HK-2 (cell line): ENCODE measurements around the gene PYY.

Source experiments
- DNase-seq: peaks from one replicate; pipeline ENCODE4 v3.0.0-alpha.2; 2018; ENCODE audit not compliant: unreplicated experiment

The PYY gene

DNA sequence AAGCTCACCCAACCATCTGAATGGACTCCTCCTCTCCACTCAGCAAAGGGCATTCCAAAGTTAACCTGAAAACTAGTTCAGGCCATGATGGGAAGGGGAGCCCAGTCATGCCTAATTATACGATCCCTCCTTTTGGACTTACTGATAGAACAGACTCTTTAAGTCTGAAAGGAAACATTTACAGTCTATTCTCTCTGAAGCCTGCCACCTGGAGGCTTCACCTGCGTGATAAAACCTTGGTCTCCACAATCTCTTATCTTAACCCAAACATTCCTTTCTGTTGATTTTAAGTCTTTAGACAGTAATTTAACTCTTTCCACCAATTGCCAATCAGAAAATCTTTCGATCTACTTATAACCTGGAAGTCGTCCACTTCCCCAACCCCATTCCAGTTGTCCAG, 37.4 kb downstream of the PYY start:
- DNase-seq = no peak

GRCh38 chr17:43915559-43915958, 38.2 kb downstream of the PYY start:
- no peak for DNase-seq

GRCh38 chr17:43914451-43914850, 39.3 kb downstream of the PYY start:
- no peak for DNase-seq

GRCh38 chr17:43913584-43913983, 40.2 kb downstream of the PYY start:
- DNase-seq = no peak

DNA sequence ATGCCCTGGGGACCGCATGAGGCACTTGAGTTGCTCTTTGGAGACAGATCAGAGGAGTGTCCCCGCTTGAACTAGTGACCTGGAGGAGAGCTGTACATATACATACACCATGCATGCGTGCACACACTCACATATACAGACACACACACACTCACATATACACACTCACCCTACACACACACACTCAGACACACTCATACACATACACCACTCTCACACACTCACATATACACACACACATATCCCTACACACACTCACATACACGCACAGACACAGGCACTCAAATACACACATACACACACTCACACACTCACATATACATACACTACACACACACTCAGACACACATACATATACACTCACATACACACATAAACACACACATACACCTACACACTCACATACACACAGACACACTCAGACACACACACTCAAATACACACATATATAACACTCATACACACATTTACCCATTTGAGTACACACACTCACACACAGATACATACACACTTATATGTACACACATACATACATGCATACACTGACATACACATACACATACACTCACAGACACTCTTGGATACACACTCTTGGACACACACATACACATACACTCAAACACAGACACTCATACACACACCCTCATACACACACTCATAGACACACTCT, 41.0 kb downstream of the PYY start:
- no peak for DNase-seq

GRCh38 chr17:43911904-43912303, 41.8 kb downstream of the PYY start:
- DNase-seq = no peak

DNA sequence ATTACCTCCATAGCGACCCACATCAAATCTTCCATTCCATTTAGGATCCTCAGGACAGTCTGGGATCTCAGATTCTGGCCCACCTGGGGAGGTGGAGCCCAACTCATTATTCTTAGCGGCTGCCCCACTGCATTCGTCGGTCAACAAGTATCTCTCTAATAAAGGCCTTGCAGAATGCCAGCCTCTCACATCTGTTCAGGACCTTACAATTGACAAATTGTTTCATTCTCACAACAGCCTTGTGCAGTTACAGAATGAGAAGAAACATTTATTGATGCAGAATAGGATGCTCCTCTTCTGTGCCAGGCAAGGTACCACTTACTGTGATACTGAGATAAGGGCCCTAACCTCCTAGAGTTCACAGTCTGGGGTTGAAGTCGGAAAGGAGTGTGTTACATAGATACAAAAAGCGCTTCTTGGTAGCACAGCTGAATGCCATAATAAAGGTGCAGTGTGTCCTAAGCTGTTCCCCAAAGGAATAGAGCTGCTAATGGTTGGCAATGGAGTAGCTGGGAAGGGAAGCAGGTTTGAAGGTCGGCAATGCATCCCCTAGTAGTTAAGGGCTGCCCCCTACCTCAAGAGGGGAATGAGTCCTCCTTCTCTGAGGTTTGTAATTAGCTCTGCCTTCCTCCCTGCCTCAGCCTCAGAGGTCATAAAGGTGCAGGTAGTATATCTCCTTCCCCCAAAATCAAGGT, 44.1 kb downstream of the PYY start:
- DNase-seq = no peak

GRCh38 chr17:43907998-43908721, 45.6 kb downstream of the PYY start:
- peak; percentile 24 for DNase-seq

GRCh38 chr17:43907425-43907981, 46.2 kb downstream of the PYY start, which contains the start of gene MPP2:
MPP2 (minus strand) TSS chr17:43907536; CDS start chr17:43904460, 3,076 bp downstream.
- DNase-seq = peak; percentile 65

DNA sequence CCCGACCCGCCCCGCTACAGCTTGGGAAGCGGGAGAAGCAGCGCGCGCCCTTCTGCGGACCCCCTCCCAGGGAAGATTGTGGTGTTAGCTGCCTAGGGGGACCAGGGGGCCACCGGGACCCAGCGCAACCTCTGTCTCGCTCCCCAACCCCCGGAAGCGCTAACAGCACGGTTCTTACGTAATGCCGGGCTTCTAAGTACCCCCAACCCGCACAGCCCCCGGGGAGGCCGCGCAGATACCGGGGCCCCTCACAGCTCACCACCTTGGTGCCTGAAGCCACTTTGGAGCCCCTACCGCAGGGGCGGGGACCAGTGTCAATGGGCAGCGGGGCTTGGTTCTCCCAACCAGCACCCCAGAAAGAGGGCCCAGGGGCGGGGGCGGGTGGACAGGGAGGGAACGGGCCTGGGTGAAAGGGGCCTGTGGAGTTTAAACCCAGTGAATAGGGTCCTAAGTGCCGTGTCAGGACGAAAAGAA, 46.8 kb downstream of the PYY start:
- no peak for DNase-seq

DNA sequence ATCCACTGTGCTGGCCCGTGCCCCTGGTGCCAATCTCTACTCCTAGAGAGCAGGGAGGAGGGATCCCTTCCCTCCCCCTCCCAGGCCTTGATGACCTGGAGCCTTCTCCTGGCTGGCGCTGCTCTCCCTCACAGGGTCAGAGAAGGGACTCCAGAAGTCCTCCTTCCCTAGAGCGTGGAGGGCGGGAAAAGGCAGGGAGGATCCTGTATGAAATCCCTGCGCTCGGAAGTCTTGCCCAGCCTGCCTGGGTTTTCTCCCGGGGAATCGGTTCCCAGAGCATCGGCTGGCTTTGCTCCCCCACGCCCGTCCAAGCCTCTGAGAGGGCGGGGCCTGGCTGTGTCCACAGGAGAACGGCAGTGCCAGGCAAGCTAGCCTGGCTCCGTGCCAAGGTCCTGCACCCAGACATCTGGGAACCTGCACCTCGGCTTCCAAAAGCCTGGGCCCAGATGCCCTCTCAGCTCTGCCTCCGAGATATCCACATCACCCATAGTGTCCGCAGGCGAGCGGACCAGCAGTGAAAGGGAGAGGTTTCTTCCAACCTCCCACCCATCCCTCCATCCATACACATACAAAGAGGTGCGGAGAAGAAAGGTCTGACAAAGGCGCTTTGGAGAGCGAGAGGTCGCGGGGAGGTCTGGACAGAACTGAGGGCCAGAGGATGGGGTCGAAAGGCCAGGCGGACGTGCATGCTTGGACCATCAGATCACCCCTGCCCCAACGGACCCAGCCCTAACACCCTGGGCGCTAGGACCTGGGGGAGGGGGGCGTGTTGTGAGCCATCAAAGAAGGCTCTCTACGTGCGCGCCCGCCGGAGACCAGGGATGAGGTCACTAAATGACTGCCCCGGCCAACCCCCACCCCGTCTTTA, 47.5 kb downstream of the PYY start:
- peak; percentile 79 for DNase-seq

DNA sequence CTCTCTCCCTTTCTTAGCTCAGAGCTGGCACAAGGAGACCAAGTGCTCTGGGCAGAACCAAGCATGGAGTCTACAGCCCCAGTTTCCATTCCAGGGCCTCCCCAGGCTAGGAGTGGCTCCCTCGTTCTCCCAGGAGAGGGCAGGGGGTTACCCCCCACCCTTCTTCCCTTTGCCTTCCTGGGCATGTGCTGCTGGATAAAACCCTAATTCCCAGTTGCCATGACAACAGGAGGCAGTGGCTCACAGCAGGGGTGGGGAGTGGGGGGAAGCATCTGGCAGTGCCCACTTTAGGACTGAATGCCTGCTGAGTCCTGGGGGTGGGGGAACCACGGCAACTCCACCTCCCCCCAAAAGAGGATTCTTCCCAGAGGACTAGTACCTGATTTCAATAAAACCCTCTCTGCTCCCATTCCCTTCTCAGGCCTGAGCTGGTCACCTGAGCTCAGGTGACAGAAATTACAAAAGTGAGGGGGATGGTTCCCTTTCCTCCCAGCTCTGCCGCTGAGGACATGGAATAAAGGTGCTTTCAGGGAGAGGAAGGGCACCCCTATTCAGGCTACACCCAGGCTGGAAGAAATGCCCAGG, 48.2 kb downstream of the PYY start:
- no peak for DNase-seq
